ENCODE data around the gene CPLANE2.
"Not testable (repeated sequence)": the region's sequence is repeated elsewhere in the genome, so short reads cannot be mapped to it uniquely, and the experiment has no call there.

CPLANE2 gene

DNA sequence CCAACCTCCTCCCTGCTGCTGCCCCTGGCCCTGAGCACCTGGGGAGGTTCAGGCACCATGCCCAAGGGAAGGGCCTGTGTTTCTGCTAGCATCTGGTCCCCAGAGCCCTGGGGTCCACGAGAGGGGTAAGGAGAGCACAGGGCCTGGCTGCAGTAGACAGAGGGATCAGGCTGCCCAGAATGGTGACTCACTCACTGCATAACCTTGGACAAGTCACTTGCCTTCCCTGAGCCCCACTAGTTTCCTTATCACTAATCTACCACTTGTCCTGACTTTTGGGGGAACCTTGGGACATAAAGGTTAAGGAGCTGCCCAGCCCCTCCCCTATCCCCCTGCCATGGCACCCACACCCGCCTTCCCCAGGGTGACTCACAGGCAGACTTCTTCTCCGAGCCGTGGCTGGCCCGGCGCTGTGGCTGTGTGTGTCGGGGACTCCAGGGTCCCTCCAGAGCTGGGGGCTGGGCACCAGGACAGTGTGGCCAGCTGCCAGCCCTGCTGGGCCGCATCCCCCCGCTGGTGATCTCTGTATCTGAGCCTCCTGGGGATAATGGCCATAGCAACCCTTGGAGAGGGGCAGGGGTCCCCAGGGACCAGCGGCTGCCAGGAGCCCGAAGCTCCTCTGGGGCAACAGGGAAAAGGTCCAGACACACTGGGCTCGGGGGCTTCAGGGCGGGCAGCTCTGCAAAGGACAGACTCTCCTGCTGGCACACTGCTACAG is 28.6 kb downstream of the CPLANE2 start:
- DNase-seq (ENCODE audit: low read depth), result no peak

DNA sequence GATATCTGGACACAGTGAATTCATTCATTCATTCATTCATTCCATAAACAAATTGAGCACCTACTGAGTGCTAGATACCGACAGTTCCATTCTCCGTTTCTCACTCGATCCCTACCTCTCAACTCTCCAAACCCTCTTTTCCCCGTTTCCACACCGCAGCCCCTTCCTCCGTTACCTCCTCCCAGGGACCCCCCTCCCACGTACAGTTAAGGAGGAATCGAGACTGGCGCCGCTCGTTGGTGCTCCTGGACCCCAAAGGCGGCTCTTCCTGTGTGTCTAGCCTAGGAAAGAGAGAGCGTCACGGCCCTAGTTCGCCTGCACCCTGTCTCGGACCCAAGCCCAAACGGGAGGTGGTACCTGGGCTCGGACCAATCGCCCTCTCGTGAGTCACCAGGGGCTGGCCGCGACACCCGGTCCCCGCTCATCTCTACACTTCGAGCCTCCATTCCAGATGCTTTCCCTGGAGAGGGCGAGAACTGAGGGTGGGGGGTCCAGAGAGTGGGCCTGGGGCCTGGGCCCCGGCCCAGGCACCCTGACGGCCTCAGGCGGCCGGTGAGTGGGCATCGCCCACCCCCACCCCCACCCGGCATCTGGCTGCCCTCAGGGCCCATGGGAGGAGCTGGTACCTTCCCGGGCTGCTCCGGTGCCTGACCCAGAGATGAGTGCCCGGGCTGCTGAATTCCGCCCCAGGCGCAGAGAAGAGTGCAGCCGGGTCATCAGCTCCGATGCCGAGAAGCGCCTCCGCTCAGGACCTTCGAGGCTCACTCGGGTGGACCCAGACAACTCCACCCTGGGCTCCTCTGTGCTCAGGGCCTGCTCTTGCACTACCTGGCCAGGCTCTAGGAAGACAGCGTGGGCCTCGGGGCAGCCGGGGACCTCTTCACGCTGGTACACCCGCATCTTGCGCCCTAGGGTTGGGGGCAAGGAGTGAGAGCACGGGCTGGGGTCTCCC is 29.4 kb downstream of the CPLANE2 start:
- no peak for DNase-seq (ENCODE audit: low read depth)

DNA sequence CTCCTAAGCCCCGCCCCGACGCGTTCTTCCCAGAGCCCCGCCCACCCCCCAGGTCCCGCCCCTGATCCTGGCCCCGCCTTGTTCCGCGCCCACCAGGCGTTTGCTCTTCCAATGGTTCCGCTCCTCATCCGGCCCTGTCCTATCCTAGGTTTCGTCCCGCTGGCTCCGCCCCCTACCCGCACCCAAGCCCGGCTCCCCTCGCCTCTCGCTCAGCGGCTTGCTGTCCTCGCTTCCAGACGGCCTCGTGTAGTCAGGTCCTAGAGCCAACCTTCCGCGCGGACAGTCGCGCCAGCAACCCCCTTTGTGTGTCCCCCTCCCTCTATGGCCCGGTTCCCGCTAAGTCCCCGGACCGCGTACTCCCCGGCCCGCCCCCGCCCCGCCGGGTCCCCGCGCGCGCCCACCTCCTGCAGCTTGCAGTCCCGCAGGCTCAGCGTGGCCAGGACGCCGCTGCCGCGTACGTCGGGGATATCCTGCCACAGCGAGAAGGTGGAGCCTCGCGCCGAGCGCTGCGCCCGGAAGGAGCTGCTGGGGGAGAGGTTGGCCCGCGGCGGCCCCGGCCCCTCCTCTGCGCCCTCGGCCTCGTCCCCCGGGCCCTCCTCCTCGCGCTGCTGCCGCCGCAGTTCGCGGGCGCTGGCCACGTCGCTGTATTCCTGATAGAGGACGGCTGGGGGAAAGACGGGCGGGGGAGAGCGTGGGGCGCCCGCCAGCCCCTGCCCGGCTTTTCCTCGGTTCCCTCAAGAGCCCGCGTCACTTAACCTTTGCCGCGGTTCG is 30.3 kb downstream of the CPLANE2 start:
- peak; percentile 87 for DNase-seq (ENCODE audit: low read depth)

DNA sequence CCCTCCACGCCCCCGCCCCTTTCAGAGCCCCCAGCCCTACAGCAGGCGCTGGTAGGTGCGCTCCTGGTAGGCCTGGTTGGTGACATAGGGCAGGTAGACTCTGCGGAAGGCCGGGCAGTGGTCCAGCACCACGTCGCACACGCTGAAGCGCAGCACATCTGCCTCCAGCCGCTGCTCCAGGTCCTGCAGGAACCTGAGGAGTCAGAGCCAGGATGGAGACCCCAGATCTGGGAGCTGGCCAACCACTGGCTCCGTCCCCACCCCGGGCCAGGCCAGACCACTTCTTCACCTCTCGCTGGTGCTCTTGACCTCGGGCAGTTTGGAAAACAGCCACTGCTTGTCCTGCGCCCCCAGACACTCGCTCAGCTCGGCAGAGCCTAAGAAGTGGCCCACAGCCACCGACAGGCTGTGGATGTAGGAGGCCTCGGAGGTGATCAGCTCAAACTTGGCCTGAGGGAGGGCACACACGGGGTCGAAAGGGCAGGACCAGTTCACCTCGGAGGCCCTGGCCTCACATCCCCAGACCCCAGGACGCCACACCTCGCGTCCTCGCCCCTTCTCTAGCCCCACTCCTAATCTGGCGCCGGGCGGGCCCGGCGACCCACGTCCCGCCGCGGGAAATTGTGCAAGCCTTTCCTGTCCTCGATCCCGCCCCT is 31.0 kb downstream of the CPLANE2 start:
- no peak for DNase-seq (ENCODE audit: low read depth)

DNA sequence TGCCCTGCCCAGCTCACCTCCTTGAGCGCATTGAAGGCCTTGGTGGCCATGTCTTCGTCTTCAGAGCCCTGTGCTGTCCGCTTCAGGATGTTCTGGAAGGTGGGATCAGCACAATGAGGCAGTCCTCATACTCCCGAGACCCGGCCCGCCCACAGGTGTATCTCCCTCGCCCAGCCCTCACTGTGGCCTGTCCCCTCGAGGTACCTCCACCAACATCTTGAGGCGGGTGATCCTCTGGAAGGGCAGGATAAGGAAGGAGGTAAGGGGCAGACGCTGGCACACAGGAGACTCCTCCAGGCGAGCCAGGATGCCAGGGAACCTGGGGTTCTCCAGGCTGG is 31.7 kb downstream of the CPLANE2 start:
- no peak for DNase-seq (ENCODE audit: low read depth)

DNA sequence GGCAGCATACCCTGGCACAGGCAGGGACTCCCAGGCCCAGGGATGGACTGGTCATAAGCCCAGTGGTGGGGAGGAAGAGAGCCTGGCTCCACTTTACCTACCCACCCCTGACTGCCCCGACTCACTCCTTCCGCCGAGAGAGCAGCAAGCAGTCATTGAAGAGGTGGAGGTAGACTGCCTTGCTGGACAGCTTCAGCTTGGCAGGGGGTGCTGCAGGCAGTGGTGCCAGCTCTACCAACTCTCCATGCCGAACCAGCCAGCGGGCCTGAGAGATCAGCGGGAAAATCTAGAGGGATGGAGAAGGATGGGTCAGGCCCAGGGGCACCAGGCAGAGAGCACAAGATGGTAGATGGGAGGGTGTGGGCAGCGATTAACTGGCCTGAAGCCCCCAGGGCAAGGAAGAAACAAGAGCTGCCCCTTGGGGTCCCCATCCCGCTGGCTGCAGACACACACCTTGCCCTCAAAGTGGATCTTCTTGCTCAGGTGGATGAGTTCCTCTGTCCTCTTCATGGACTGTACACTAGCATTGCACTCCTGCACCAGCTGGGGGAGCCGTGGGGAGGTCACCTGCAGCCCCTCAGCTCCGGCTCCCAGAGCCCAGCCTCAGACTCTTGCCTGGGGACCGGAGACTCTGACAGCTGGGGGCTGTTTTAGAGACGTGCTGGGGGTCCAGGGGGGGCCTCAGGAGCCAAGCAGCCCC is 32.2 kb downstream of the CPLANE2 start:
- peak; percentile 19 for DNase-seq (ENCODE audit: low read depth)

DNA sequence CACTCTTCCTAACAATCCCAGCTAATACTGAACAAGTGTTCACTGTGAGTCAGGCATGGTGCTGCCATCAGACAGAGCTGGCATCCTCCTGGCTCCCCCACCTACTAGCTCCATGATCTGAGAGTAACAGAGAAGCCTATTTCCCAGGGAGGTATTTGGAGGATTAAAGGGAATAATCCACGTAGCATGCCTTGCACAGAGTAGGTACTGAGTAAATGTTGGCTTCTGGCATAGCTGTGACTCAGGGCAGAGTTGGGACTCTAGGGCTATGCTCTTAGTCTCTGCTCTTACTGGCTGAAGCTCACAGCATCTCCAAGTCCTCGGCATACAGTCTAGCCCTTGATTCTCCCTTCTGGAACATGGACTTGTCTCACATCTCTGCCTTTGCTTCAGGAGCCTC is 32.8 kb downstream of the CPLANE2 start:
- DNase-seq (ENCODE audit: low read depth), result no peak

DNA sequence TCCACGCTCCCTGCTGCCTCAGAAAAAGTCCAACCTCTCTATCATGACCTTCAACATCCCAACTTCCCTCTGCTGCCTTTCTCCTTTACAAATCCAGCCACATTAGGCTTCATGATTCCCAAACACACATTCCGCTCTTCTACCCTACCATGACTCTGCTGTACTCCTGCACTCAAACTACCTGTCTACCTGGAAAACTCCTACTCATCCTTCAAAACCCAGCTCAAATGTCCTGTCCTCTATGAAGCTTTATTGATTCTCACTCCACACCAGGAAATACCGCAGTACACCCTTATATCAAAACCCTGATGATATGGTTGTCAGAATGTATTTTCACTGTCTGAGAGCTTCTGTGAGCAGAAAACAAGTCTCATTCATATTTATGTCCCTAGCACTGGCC is 33.4 kb downstream of the CPLANE2 start:
- no peak for DNase-seq (ENCODE audit: low read depth)

DNA sequence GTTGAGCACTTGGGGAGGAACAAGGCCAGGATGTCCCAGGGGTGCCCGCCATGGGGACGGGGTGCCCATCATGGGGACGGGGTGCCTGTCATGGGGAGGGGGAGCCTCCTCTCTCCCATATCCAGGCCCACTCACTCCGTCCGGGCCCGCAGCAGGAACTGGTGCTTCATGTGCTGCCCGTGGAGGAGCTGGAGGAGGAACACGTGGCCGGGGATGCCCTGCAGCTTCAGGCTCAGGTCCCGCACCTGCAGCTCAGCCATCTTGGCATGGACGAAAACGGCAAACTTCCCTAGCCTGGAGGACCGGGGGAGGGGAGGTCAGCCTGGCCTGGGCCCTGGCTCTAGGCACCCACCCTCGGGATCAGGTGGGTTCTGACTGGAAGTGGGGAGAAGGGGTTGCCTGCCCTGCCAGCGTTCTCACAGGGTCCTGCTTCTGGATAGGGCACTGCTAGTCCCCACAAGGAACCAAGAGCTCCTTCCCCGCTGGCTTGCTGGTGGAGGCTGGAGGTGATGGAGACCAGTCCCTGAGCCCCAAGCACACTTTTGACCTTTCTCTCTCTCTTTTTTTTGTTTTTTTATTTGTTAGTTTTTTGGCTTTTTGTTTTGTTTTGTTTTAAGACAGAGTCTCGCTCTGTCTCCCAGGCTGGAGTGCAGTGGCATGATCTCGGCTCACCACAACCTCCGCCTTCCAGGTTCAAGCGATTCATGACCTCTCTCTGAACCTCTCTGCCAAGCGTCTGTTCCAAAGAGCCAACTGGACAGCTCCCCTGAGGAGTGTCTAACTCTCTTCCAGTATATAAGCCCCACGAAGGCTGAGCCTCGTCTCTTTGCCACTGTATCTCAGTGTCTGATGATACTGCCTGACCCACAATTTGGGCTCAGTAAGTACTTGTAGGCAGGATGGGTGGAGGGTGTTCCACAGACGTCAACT is 34.4 kb downstream of the CPLANE2 start:
- DNase-seq (ENCODE audit: low read depth), result no peak

DNA sequence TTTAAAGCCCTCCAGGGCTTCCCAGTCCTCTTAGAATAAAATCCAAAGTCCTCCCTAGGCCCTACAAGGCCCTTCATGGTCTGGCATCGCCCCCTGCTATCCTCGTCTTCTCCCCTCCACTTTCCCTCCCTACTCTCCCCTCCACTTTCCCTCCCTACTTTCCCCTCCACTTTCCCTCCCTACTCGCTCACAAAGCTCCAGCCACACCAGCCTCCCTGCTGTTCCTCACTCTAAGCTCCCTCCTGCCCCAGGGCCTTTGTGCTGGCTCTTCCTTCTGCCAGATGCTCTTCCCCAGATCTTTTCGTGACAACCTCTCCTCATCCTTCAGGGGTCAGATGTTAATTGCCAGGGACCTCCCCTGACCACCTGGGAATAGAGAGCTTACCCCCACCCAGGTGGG is 37.3 kb downstream of the CPLANE2 start:
- no peak for DNase-seq (ENCODE audit: low read depth)

DNA sequence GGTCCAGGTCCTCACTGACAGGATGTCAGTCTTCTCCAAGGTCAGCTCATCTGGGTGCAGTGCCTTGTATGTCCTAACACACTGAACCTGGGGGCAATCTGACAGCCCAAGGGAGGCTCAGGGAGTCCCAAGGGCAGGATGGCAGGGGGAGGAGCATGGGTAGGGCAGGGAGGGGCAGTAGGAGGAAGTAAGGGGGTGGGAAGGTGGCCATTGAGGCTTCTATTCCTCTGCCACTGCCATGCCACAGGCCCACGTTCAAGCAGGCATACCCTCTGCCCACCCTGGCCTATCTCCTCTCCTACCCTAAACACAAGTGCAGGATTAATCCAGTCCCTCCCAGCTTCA is 37.9 kb downstream of the CPLANE2 start:
- DNase-seq (ENCODE audit: low read depth), result no peak

DNA sequence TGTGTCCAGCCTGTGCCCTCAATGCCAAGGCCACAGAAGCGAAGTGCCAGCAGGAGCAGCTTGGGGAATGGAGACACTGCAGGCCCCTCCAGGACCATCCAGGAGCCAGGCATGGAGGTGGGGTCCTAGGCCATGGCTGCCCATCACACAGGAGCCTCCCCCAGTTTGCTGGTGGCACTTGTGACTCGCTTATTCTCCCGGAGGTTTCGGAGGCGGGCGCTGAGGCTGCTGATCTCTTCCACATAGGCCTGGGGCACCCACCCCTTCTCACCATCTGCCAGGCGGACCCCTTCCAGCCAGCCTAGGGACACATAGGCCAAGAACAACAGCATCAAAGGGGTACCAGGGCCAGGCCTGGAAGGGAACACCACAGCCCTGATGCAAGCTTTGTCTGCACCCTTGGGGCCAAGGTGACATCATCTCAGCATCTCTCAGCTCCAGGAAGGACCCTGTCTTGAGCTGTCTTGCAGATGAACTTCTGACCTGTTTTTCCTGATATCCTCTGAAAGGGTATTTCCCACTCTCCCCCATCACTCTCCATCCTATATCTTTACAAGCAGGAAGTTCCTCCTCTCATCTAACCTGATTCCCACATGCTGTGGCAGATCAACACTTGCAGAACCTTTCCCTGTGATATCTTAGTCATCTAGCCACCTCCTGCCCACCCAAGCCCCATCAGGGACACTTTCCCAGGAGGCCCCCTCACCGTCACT is 38.4 kb downstream of the CPLANE2 start:
- DNase-seq (ENCODE audit: low read depth), result no peak

DNA sequence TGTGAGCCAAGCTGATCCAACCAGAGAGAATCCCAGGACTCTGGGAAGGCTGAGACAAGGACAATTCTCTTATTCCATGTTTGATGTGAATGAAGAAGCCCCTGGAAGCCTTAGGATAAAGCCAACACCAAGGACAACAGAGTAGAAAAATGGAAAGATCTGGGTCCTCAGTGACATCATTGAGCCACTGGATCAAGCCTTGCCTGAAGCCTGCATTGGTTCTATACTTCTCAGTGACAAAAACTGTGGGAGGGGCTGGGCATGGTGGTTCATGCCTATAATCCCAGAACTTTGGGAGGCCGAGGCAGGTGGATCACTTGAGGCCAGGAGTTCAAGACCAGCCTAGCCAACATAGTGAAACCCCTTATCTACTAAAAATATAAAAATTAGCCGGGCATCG is 40.1 kb downstream of the CPLANE2 start:
- no peak for DNase-seq (ENCODE audit: low read depth)

DNA sequence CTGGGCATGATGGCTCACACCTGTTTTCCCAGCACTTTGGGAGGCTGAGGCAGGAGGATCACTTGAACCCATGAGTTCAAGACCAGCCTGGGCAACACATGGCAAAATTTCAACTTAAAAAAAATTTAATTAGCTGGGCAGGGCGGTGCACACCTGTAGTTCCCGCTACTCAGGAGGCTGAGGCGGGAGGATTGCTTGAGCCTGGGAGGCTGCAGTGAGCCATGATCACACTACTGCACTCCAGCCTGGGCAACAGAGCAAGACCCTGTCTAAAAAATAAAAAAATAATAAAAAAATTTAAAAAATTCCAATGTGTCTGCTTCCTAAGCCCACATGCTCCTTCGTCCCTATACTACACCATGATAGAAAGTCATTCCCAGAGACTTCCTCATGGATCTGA is 40.8 kb downstream of the CPLANE2 start:
- not testable (repeated sequence) for DNase-seq (ENCODE audit: low read depth)

DNA sequence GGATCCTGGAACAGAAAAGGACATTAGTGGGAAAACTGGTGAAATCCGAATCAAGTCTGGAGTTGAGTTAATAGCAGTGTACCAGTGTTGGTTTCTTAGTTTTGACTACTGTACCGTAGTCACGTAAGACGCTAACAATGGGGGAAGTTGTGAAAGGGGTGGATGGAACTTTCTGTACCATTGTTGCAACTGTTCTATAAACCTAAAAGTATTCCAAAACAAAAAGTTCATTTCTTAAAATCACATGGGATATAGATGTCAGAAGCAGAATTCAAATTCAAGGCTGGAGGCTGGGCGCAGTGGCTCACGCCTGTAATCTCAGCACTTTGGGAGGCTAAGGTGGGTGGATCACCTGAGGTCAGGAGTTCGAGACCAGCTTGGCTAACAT is 41.5 kb downstream of the CPLANE2 start:
- DNase-seq (ENCODE audit: low read depth), result no peak

DNA sequence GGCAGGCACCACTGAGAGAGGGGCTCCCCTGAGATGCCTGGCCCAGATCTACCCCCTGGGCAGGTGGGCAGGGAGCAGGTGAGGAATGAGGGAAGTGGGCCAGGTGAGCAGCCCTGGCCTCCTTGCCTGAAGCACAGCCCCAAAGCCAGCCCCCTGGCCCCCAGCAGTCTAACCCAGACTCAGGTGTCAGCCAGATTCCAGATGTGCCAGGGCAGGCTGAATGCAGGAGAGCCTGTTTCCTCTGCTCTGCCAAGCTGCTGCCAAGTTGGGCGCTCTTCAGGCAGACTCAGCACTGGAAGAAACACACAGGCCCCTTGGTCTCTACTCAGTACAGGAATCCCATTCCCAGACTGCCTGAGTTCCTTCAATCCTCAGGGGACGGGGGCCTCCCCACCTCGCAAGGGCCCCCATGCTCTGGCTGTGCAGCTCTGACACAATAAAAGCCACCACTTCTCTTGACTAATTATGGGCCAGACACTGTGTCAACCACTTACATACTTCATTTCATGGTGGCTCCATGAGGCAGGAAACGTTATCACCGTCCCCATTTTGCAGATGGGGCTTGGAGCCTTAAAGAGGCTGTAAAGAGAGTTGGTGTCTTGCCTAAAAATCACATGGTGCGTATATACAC is 45.0 kb downstream of the CPLANE2 start:
- DNase-seq (ENCODE audit: low read depth), result no peak

DNA sequence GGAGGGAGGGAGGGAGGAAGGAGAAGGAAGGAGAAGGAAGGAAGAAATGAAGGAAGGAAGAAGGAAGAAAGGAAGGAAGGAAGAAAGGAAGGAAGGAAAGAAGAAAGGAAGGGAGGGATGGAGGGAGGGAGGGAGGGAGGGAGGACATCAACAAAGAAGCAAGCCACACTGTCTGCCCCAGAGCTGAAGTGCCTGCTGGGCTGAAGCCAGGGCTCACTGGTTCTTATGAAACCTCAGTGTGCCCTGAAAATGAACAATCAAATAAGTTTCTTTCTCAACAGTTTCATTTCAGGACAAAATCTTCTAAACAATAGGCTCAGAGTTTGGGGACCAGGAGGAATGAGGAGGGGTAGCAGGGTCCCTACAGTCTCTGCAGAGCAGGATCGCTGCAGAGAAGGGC is 45.7 kb downstream of the CPLANE2 start:
- no peak for DNase-seq (ENCODE audit: low read depth)

DNA sequence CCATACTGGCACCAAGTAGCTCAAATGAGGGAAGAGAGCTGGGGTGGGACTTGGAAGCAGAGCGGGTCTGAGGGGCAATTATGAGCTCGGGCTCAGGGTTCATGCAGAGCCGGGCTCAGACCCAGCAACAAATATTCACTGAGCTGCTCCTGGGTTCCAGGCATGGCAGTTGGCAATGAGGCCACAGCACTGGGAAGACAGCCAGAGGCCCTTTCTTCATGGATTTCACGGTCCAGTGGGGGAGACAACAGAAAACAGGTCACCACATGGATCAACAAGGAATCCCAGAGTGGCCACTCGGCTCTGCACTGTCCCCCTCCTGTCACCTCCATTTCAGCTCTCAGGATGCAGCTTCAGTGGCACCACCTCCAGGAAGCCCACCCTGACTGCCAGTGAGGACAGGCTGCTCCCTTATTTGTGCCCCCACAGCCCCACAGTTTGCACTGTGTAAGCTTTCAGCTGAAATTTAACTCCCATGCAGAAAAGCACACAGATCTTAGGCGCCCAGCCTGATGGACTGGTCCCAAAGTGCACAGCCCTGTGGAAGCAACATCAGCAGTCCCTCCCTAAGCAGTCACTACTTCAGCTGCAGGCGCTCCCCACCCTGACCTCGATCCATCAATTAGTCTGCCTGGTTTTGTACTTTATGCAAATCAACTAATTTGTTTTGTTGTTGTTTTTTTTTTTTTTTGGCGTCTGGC is 46.9 kb downstream of the CPLANE2 start:
- DNase-seq (ENCODE audit: low read depth), result no peak

DNA sequence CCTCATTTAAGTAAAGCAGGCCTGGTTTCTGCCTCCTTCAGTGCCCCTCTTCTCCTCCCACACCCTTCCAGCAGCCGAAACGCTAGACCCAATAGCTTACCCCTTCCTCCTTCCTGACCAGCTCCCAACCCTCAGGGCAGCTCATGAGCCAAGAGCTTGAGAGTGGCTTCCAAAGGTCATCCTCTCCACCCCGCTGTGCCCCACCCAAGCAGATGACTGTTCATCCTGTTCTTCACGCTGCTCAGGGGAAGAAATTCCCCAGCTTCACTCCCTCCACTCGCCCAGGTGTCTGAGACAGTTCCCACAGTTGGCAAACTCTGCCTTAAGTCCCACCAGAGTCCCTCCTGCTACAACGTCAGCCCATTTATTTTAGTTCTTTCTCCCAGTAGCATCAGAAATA is 48.0 kb downstream of the CPLANE2 start:
- DNase-seq (ENCODE audit: low read depth), result no peak
